ES-I3 (cell line): Measurements from ENCODE around the gene AVEN.

Experiments
- H3K36me3 ChIP-seq: 2 replicates; pipeline ENCODE4 v1.6.1; 2013; ENCODE audit warnings: mild to moderate bottlenecking, low read length, control low read depth, moderate library complexity; ENCODE audit not compliant: insufficient read depth
- H3K4me1 ChIP-seq: 2 replicates; pipeline ENCODE4 v1.6.1; 2013; ENCODE audit warnings: mild to moderate bottlenecking, control low read depth, low read length; ENCODE audit not compliant: insufficient read depth
- H3K9ac ChIP-seq: 2 replicates; pipeline ENCODE4 v1.6.1; 2013; ENCODE audit warnings: low read depth, mild to moderate bottlenecking, low read length, moderate library complexity
- H3K9me3 ChIP-seq: 2 replicates; pipeline ENCODE4 v1.6.1; 2013; ENCODE audit warnings: mild to moderate bottlenecking, low read length, moderate library complexity; ENCODE audit not compliant: control insufficient read depth, insufficient read depth

The AVEN gene

GRCh38 chr15:33946152-33946551, 92.9 kb downstream of the AVEN start:
- no peak overlapping the region for H3K9ac ChIP-seq
- H3K36me3 ChIP-seq: no peaks in the 10 kb centered on the region
- no peaks in the 10 kb centered on the region for H3K4me1 ChIP-seq
- H3K9me3 ChIP-seq: no peaks in the 10 kb centered on the region

- H3K4me1 ChIP-seq: no peaks in the 10 kb centered on the region
- H3K9me3 ChIP-seq: no peaks in the 10 kb centered on the region
- H3K9ac ChIP-seq: no peak overlapping the region
- H3K36me3 ChIP-seq: no peaks in the 10 kb centered on the region
Observed at GRCh38 chr15:33941279-33942063, 97.5 kb downstream of the AVEN start.

- Histone ChIP-seq H3K36me3 (no peaks in the 10 kb centered on the region), H3K9ac (no peak overlapping the region), H3K9me3 (no peaks in the 10 kb centered on the region), H3K4me1 (no peaks in the 10 kb centered on the region)
Observed at GRCh38 chr15:33934921-33935320, 104.1 kb downstream of the AVEN start.

GRCh38 chr15:33934396-33934795, 104.6 kb downstream of the AVEN start:
- Histone ChIP-seq H3K4me1 (no peaks in the 10 kb centered on the region), H3K9me3 (no peaks in the 10 kb centered on the region), H3K36me3 (no peaks in the 10 kb centered on the region), H3K9ac (no peak overlapping the region)

GRCh38 chr15:33932734-33933133, 106.3 kb downstream of the AVEN start:
- Histone ChIP-seq H3K36me3 (no peaks in the 10 kb centered on the region), H3K4me1 (no peaks in the 10 kb centered on the region), H3K9ac (no peak overlapping the region), H3K9me3 (no peaks in the 10 kb centered on the region)

- H3K9ac ChIP-seq: no peak overlapping the region
- no peaks in the 10 kb centered on the region for H3K9me3 ChIP-seq
- H3K4me1 ChIP-seq: no peaks in the 10 kb centered on the region
- H3K36me3 ChIP-seq: no peaks in the 10 kb centered on the region
Observed at GRCh38 chr15:33926260-33926659, 112.7 kb downstream of the AVEN start.

- no peaks in the 10 kb centered on the region for H3K4me1 ChIP-seq
- H3K36me3 ChIP-seq: no peaks in the 10 kb centered on the region
- no peak overlapping the region for H3K9ac ChIP-seq
- no peaks in the 10 kb centered on the region for H3K9me3 ChIP-seq
Observed at GRCh38 chr15:33923446-33923845, 115.6 kb downstream of the AVEN start.

GRCh38 chr15:33915571-33916407, 123.2 kb downstream of the AVEN start:
- H3K9ac ChIP-seq: no peak overlapping the region
- H3K9me3 ChIP-seq: no peaks in the 10 kb centered on the region
- no peaks in the 10 kb centered on the region for H3K36me3 ChIP-seq
- 0 out of 2 replicates have a peak, but pooled peaks cover 7% of the 10 kb centered on the region for H3K4me1 ChIP-seq

GRCh38 chr15:33913459-33913858, 125.5 kb downstream of the AVEN start:
- H3K9ac ChIP-seq: no peak overlapping the region
- H3K9me3 ChIP-seq: no peaks in the 10 kb centered on the region
- no peaks in the 10 kb centered on the region for H3K36me3 ChIP-seq
- peaks cover 14% of the 10 kb centered on the region; the same call in 1 of the 2 replicates for H3K4me1 ChIP-seq

GRCh38 chr15:33912326-33912725, 126.7 kb downstream of the AVEN start:
- H3K9me3 ChIP-seq: no peaks in the 10 kb centered on the region
- H3K4me1 ChIP-seq: peaks cover 14% of the 10 kb centered on the region; the same call in 1 of the 2 replicates
- no peak overlapping the region for H3K9ac ChIP-seq
- no peaks in the 10 kb centered on the region for H3K36me3 ChIP-seq

- H3K9ac ChIP-seq: no peak overlapping the region
- H3K9me3 ChIP-seq: no peaks in the 10 kb centered on the region
- no peaks in the 10 kb centered on the region for H3K36me3 ChIP-seq
- H3K4me1 ChIP-seq: peaks cover 13% of the 10 kb centered on the region; the same call in 1 of the 2 replicates
Observed at GRCh38 chr15:33910741-33911140, 128.3 kb downstream of the AVEN start.

- no peaks in the 10 kb centered on the region for H3K9me3 ChIP-seq
- H3K4me1 ChIP-seq: peaks cover 7% of the 10 kb centered on the region; the same call in 1 of the 2 replicates
- H3K36me3 ChIP-seq: no peaks in the 10 kb centered on the region
- H3K9ac ChIP-seq: no peak overlapping the region
Observed at GRCh38 chr15:33908406-33908805, 130.6 kb downstream of the AVEN start.

- Histone ChIP-seq H3K9ac (no peak overlapping the region), H3K9me3 (no peaks in the 10 kb centered on the region), H3K36me3 (no peaks in the 10 kb centered on the region), H3K4me1 (peaks cover 7% of the 10 kb centered on the region; the same call in 1 of the 2 replicates)
Observed at GRCh38 chr15:33907326-33907725, 131.7 kb downstream of the AVEN start.

- no peak overlapping the region for H3K9ac ChIP-seq
- H3K9me3 ChIP-seq: no peaks in the 10 kb centered on the region
- H3K4me1 ChIP-seq: peaks cover 2% of the 10 kb centered on the region; the same call in 1 of the 2 replicates
- H3K36me3 ChIP-seq: no peaks in the 10 kb centered on the region
Observed at GRCh38 chr15:33903661-33904060, 135.3 kb downstream of the AVEN start.

- no peaks in the 10 kb centered on the region for H3K36me3 ChIP-seq
- H3K9me3 ChIP-seq: no peaks in the 10 kb centered on the region
- peaks cover 5% of the 10 kb centered on the region; the same call in 1 of the 2 replicates for H3K4me1 ChIP-seq
- H3K9ac ChIP-seq: no peak overlapping the region
Observed at GRCh38 chr15:33902043-33902442, 137.0 kb downstream of the AVEN start.
